Spinal cord (tissue), 10 donors: ENCODE data around the gene CAPN15. TPM values are rescaled to one million over a fixed set of nuclear protein-coding genes. Genes with fewer than 3 reads are reported as not detected.

Source experiments
- DNase-seq, 6 donors: peaks; one replicate each; pipeline versions ENCODE4 v3.0.0 to v3.0.0-alpha.2; 2013 to 2015; ENCODE audit warnings: low spot score in 6 of 6, low read depth in 4 of 6
- H3K27ac ChIP-seq: one replicate; pipeline ENCODE4 v1.5.1; 2013; ENCODE audit warnings: low read depth, low read length, control low read depth
- H3K27me3 ChIP-seq: one replicate; pipeline ENCODE4 v1.6.1; 2013; ENCODE audit warnings: low read length; ENCODE audit not compliant: control insufficient read depth, insufficient read depth
- H3K36me3 ChIP-seq: one replicate; pipeline ENCODE4 v1.6.1; 2013; ENCODE audit warnings: low read length; ENCODE audit not compliant: control insufficient read depth, insufficient read depth
- H3K4me1 ChIP-seq: one replicate; pipeline ENCODE4 v1.6.1; 2013; ENCODE audit warnings: low read length; ENCODE audit not compliant: control insufficient read depth, insufficient read depth
- H3K4me3 ChIP-seq: one replicate; pipeline ENCODE4 v1.5.1; 2013; ENCODE audit warnings: low read depth, low read length, control low read depth
- H3K9me3 ChIP-seq: one replicate; pipeline ENCODE4 v1.6.1; 2013; ENCODE audit warnings: low read length; ENCODE audit not compliant: control insufficient read depth, insufficient read depth
- WGBS: methylation state at CpG from one replicate; pipeline ENCODE4 v1.1.5; 2013; ENCODE audit warnings: missing lambda C conversion rate; ENCODE audit not compliant: insufficient coverage; 5-methylcytosine and 5-hydroxymethylcytosine counted together
- polyA plus RNA-seq, 2 donors: library from polyadenylated mRNA; unstranded; fragments of 120-200 nt; gene quantifications; one replicate each; pipeline ENCODE4 v1.2.1, GENCODE V29; 2013; ENCODE audit not compliant: insufficient read length in 2 of 2
- total RNA-seq, 2 donors: library from RNA; depleted of rRNA in 1 of 2; stranded (reverse); fragments of 120-200 nt in 1 of 2; fragments of >200 nt in 1 of 2; gene quantifications; one replicate each; pipeline versions ENCODE4 v1.2.3 to v1.2.4, GENCODE V29; 2013 to 2014
- donor health status: healthy.

CAPN15 gene
- total and polyA plus RNA-seq, 4 donors, result 9.6 to 43.2 (median 27.9) TPM

- Histone ChIP-seq H3K27me3 (no peaks in the 10 kb centered on the region), H3K4me1 (peaks cover 22% of the 10 kb centered on the region), H3K27ac (no peak overlapping the region), H3K4me3 (no peak overlapping the region), H3K9me3 (no peaks in the 10 kb centered on the region), H3K36me3 (peaks cover 80% of the 10 kb centered on the region)
- WGBS, result 74% methylated on average over 30 of the region's 30 CpGs
- DNase-seq, result no peak
These were observed 6.0 kb downstream of the CAPN15 start for GRCh38 chr16:533391-534123.

DNA sequence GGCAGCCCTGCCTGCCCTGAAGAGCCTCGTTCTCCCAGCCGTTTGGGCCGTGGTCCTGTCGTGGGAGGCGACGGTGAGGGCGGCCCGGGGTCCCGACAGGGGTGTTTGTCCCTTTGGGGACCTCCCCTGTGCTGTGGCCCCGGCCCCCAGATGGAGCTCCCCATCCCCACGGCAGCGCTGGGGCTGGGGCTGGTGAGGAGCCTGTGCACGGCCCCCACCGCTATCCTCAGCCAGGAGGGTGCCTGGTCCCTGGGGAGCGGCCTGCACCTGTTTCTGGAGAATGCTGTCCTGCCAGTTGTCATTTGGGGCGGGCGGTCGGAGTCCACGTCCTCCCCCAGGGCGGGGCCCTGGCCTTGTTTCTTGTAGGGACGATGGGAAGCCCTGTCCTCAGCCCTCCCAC, 6.6 kb downstream of the CAPN15 start:
- no peaks in the 10 kb centered on the region for H3K9me3 ChIP-seq
- H3K27ac ChIP-seq, result no peak overlapping the region
- no peaks in the 10 kb centered on the region for H3K27me3 ChIP-seq
- H3K4me1 ChIP-seq, result peaks cover 16% of the 10 kb centered on the region
- peaks cover 83% of the 10 kb centered on the region for H3K36me3 ChIP-seq
- no peak for DNase-seq
- no peak overlapping the region for H3K4me3 ChIP-seq
- WGBS, result 92% methylated on average over 21 of the region's 21 CpGs

- no peak overlapping the region for H3K27ac ChIP-seq
- no peak for DNase-seq
- 94% methylated on average over 27 of the region's 27 CpGs for WGBS
- H3K4me3 ChIP-seq, result no peak overlapping the region
- no peaks in the 10 kb centered on the region for H3K27me3 ChIP-seq
- peaks cover 8% of the 10 kb centered on the region for H3K4me1 ChIP-seq
- H3K9me3 ChIP-seq, result no peaks in the 10 kb centered on the region
- peaks cover 83% of the 10 kb centered on the region for H3K36me3 ChIP-seq
These were observed 7.4 kb downstream of the CAPN15 start for GRCh38 chr16:534856-535445.

DNA sequence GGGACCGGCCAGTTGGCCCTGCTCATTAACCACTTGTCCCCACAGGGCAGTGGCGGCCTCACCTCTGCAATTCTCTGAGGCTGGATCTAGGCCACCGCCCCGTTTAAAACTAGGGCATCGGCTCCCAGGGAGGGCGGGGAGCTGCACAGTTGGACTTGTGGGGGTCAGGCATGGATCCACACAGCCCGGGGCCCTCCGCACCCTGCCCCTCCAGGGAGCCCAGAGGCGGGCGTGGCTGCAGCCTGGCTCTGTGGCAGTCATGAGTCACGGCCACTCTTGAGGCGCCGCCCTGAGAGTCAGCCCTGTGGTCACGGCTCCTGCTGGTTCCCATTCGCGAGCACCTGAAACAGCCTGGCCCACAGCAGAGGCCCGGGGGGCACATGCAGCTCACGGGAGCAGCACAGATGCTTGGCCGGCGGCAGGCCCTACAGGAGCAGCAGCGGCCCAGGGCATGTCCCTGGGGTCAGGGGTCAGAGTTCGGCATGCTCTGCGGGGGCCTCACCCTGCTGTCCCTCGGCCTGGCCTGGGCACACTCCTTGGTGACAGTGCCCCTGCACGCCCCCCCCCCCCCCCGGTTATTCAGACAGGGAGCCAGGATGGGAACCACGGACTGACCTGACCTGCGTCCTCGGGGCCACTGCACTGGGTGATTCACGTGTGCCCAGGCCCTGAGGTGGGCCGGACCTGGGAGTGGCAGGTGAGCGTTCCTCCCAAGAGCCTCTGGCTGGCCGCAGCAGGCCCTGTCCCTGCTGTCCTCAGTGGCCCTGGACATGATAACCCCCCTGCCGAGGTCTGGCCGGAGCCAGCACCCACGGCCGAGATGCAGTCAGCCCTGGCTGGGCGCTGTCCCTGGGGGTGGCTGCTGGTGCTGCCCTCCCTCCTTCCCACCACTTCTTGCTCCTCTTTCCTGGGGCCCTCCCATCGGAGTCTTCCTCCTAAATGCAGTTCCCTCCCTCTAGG, 8.2 kb downstream of the CAPN15 start:
- H3K27me3 ChIP-seq, result no peaks in the 10 kb centered on the region
- no peaks in the 10 kb centered on the region for H3K9me3 ChIP-seq
- H3K4me3 ChIP-seq, result no peak overlapping the region
- no peak overlapping the region for H3K27ac ChIP-seq
- no peak for DNase-seq
- WGBS, result 92% methylated on average over 38 of the region's 39 CpGs
- peaks cover 83% of the 10 kb centered on the region for H3K36me3 ChIP-seq
- H3K4me1 ChIP-seq, result peaks cover 3% of the 10 kb centered on the region

GRCh38 chr16:536746-537145, 9.2 kb downstream of the CAPN15 start:
- H3K27ac ChIP-seq, result no peak overlapping the region

DNA sequence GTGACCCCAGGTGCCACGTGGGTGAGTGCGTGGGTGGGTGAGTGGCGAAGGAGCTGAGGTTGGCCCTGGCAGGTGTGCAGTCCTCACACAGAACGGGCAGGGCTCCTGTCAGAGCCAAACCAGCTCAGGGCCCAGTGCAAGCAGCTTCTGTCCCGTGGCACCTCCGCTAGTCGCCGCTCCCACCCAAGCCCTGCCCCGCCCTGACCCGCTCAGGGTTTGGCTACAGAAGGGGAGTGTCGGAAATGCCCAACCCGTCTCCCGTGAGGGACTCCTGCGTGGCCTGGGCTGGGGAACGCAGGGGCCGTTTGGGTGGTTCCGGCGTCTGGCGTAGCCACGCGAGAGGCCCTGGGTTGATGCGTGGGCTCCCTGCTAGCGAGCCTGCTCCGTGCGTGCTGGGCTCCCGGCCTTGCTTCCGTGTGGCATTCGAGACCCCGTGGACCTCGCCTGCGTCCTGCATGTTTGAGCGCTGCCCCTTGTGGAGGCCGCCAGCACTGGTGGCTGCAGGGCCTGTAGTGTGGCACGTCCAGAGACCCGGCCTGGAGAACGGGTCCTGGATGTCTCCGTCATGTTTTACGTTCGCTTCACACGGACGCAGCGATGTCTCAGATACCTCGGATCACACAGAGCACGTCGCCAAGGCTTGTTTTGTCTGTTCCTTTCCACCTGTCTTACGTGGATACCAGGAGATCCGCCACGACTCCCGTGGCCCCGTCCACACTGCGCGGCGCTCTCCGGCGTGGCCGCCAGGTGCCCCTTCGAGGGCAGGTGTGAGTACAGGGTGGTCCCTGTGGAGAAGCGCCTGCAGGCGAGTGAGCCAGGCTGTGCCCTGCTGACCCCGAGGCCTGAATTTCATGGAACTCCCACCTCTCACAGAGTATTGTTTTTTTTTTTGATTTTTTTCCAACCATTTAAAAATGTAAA, 10.2 kb downstream of the CAPN15 start:
- H3K36me3 ChIP-seq, result peaks cover 92% of the 10 kb centered on the region
- no peak overlapping the region for H3K4me3 ChIP-seq
- no peak for DNase-seq
- no peaks in the 10 kb centered on the region for H3K27me3 ChIP-seq
- WGBS, result 94% methylated on average over 53 of the region's 60 CpGs
- H3K27ac ChIP-seq, result no peak overlapping the region
- H3K4me1 ChIP-seq, result peaks cover 3% of the 10 kb centered on the region
- no peaks in the 10 kb centered on the region for H3K9me3 ChIP-seq

More at GRCh38 chr16:536746-537145, 9.2 kb downstream of the CAPN15 start:
- H3K4me1 ChIP-seq, result peaks cover 3% of the 10 kb centered on the region
- DNase-seq, result no peak
- peaks cover 85% of the 10 kb centered on the region for H3K36me3 ChIP-seq
- WGBS, result 94% methylated on average over 17 of the region's 17 CpGs
- H3K9me3 ChIP-seq, result no peaks in the 10 kb centered on the region
- H3K4me3 ChIP-seq, result no peak overlapping the region
- no peaks in the 10 kb centered on the region for H3K27me3 ChIP-seq

- no peaks in the 10 kb centered on the region for H3K9me3 ChIP-seq
- H3K27me3 ChIP-seq, result no peaks in the 10 kb centered on the region
- WGBS, result 73% methylated on average over 30 of the region's 34 CpGs
- H3K4me3 ChIP-seq, result no peak overlapping the region
- DNase-seq, result no peak
- no peaks in the 10 kb centered on the region for H3K4me1 ChIP-seq
- peaks cover 94% of the 10 kb centered on the region for H3K36me3 ChIP-seq
- H3K27ac ChIP-seq, result no peak overlapping the region
These were observed 12.5 kb downstream of the CAPN15 start for GRCh38 chr16:539901-540530.

DNA sequence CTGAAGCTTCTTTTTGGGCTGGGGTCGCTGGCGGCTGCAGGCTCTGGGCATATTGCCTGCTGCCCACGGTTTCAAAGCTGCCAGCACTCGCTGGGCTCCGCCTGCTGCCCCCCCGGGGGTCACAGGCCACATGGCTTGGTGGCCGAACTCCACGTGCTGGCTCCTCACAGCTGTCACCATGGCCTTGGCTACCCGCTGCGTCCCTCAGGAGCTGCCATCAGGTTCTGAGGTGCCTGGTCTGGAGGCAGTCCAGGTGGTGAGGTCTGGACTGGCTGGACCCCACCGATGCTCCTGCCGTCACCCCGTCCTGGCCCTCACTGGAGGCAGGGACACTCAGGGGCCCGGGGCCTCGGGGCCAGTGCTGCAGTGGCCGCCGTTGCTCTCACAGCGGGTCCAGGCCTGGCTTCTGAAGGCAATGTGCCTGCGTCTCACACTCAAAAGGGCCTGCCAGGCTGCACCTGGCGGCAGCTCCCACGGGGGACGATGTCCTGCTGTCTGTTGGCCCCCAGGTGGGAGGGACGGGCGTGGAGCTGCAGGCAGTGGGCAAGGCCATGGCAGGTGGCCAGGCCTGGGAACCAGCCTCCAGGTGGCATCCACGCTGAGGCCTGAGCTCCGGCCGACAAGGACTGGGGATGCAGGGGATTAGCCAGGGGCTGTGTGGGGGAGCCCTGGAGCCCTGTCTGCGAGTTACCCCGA, 13.3 kb downstream of the CAPN15 start:
- DNase-seq, result no peak
- peaks cover 94% of the 10 kb centered on the region for H3K36me3 ChIP-seq
- WGBS, result 89% methylated on average over 29 of the region's 29 CpGs
- H3K27ac ChIP-seq, result no peak overlapping the region
- H3K27me3 ChIP-seq, result no peaks in the 10 kb centered on the region
- H3K4me3 ChIP-seq, result no peak overlapping the region
- H3K4me1 ChIP-seq, result no peaks in the 10 kb centered on the region
- no peaks in the 10 kb centered on the region for H3K9me3 ChIP-seq
